GM12864 (cell line): ENCODE results near the gene DNAJC5G.

Source experiments
- DNase-seq: peaks from one replicate; pipeline ENCODE4 v3.0.0-alpha.2; 2011; ENCODE audit warnings: low read depth
- H3K4me3 ChIP-seq: 2 replicates; pipeline ENCODE4 v1.5.1; 2011; ENCODE audit warnings: mild to moderate bottlenecking, low read depth, low read length, control low read depth
- TF ChIP-seq, protein P1 (sequence below): IDR thresholded peaks from 2 replicates; pipeline ENCODE4 v1.5.1; 2011; ENCODE audit warnings: low read depth, mild to moderate bottlenecking, moderate library complexity, low read length, control low read depth, inconsistent platforms; ENCODE audit errors: missing control alignments

Gene DNAJC5G

DNA sequence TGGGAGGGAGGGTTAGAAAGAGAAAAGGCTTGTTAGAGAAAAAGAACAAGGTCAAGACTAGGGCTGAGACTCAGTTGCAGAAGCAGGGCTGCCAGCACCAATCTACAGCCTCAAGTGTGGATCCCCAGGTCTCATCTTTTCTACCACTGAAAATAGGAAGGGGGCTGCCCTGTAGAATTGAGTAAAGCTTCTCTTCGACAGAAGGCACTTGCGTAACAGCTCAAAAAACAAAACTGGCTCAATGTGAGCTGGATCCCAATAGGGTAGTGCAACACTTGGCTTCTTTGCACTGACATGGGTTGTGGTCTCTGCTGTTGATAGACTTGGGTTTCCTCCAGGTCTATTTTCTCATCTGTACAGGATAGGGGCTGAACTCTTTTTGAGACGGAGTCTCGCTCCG is 49.5 kb downstream of the DNAJC5G start:
- H3K4me3 ChIP-seq, result no peak overlapping the region
- TF ChIP-seq, protein P1, sequence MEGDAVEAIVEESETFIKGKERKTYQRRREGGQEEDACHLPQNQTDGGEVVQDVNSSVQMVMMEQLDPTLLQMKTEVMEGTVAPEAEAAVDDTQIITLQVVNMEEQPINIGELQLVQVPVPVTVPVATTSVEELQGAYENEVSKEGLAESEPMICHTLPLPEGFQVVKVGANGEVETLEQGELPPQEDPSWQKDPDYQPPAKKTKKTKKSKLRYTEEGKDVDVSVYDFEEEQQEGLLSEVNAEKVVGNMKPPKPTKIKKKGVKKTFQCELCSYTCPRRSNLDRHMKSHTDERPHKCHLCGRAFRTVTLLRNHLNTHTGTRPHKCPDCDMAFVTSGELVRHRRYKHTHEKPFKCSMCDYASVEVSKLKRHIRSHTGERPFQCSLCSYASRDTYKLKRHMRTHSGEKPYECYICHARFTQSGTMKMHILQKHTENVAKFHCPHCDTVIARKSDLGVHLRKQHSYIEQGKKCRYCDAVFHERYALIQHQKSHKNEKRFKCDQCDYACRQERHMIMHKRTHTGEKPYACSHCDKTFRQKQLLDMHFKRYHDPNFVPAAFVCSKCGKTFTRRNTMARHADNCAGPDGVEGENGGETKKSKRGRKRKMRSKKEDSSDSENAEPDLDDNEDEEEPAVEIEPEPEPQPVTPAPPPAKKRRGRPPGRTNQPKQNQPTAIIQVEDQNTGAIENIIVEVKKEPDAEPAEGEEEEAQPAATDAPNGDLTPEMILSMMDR, result no peak
- no peak for DNase-seq
